Activated naive CD8-positive, alpha-beta T cell treated with anti-CD3 and anti-CD28 coated beads, Interleukin-2, amount 10 ng/mL, durations not matched to agents 7 days and 5 days (primary cell): ENCODE results near the gene PCP4. TPM values are rescaled to one million over a fixed set of nuclear protein-coding genes. Genes with fewer than 3 reads are reported as not detected.

Experiments used
- total RNA-seq, 2 experiments: library from RNA; stranded (reverse); gene quantifications; one replicate each; pipeline ENCODE4 v1.2.3, GENCODE V29; 2021

The PCP4 gene
- total RNA-seq, 2 experiments from 2014 or later, result not detected

Other genes starting within 250 kb of the PCP4 start
- not detected for gene IGSF5, start 122.3 kb upstream of the PCP4 start, total RNA-seq